SK-N-SH treated with all-trans-retinoic acid at 6 μM for 48 hours (cell line): ENCODE measurements around the gene POLR2E.

ENCODE experiments used
- ATAC-seq: fragments of 200-7000 bp; cut with Tn5 transposase; 3 replicates; pipeline ENCODE4 v1.9.1; 2020; ENCODE audit warnings: mild to moderate bottlenecking, moderate library complexity
- ARNTL ChIP-seq: fragments of 450-650 bp; formaldehyde crosslinking; IDR thresholded peaks from 2 replicates; pipeline ENCODE4 v1.5.0; 2020; ENCODE audit warnings: low read depth, mild to moderate bottlenecking, moderate library complexity, borderline replicate concordance
- BACH2 ChIP-seq: fragments of 250-450 bp; sonication (Bioruptor Pico); IDR thresholded peaks from 2 replicates; pipeline ENCODE4 v1.9.0; 2021; ENCODE audit warnings: mild to moderate bottlenecking, borderline replicate concordance
- CSDC2 ChIP-seq: fragments of 250-450 bp; sonication (Bioruptor Pico); IDR thresholded peaks from 2 replicates; pipeline ENCODE4 v1.5.0; 2020; ENCODE audit warnings: mild to moderate bottlenecking, moderate library complexity
- ESRRG ChIP-seq: fragments of 250-450 bp; sonication (Bioruptor Pico); IDR thresholded peaks from 2 replicates; pipeline ENCODE4 v1.6.1; 2021; ENCODE audit warnings: mild to moderate bottlenecking
- GLIS3 ChIP-seq: fragments of 250-450 bp; sonication (Bioruptor Pico); IDR thresholded peaks from 2 replicates; pipeline ENCODE4 v1.5.0; 2020; ENCODE audit warnings: mild to moderate bottlenecking, moderate library complexity
- ISL1 ChIP-seq: fragments of 250-450 bp; sonication (Bioruptor Pico); IDR thresholded peaks from 2 replicates; pipeline ENCODE4 v2.1.2; 2022; ENCODE audit warnings: mild to moderate bottlenecking, moderate library complexity
- OSR1 ChIP-seq: fragments of 250-450 bp; sonication (Bioruptor Pico); IDR thresholded peaks from 2 replicates; pipeline ENCODE4 v1.8.0; 2022; ENCODE audit warnings: moderate library complexity, mild to moderate bottlenecking, inconsistent platforms
- RARB ChIP-seq: fragments of 250-450 bp; sonication (Bioruptor Pico); IDR thresholded peaks from 2 replicates; pipeline ENCODE4 v1.8.0; 2021; ENCODE audit warnings: mild to moderate bottlenecking, moderate library complexity
- SNAI2 ChIP-seq: fragments of 250-450 bp; sonication (Bioruptor Pico); IDR thresholded peaks from 2 replicates; pipeline ENCODE4 v1.5.0; 2020; ENCODE audit warnings: mild to moderate bottlenecking, moderate library complexity
- TCF4 ChIP-seq: fragments of 250-450 bp; sonication (Bioruptor Pico); IDR thresholded peaks from 2 replicates; pipeline ENCODE4 v1.8.0; 2021; ENCODE audit warnings: mild to moderate bottlenecking, moderate library complexity, borderline replicate concordance
- TOX ChIP-seq: fragments of 250-450 bp; sonication (Bioruptor Pico); IDR thresholded peaks from 2 replicates; pipeline ENCODE4 v1.8.0; 2021; ENCODE audit warnings: mild to moderate bottlenecking, moderate library complexity, borderline replicate concordance
- ZC3H10 ChIP-seq: fragments of 250-450 bp; sonication (Bioruptor Pico); IDR thresholded peaks from 2 replicates; pipeline ENCODE4 v1.5.1; 2021; ENCODE audit warnings: mild to moderate bottlenecking, moderate library complexity
- ZFP3 ChIP-seq: fragments of 250-450 bp; sonication (Bioruptor Pico); IDR thresholded peaks from 2 replicates; pipeline ENCODE4 v1.5.0; 2020; ENCODE audit warnings: mild to moderate bottlenecking, moderate library complexity
- ZFP30 ChIP-seq: fragments of 450-650 bp; formaldehyde crosslinking; IDR thresholded peaks from 2 replicates; pipeline ENCODE4 v1.5.0; 2022; ENCODE audit warnings: mild to moderate bottlenecking, moderate library complexity
- ZNF565 ChIP-seq: fragments of 450-650 bp; formaldehyde crosslinking; conservative IDR thresholded peaks from 2 replicates; pipeline ENCODE4 v1.5.0; 2020; ENCODE audit warnings: low read depth, mild to moderate bottlenecking, moderate library complexity
- ZNF70 ChIP-seq: fragments of 450-650 bp; formaldehyde crosslinking; IDR thresholded peaks from 2 replicates; pipeline ENCODE4 v1.5.0; 2020; ENCODE audit warnings: mild to moderate bottlenecking, moderate library complexity
- ZNF8 ChIP-seq: fragments of 450-650 bp; formaldehyde crosslinking; IDR thresholded peaks from 2 replicates; pipeline ENCODE4 v1.5.0; 2020; ENCODE audit warnings: mild to moderate bottlenecking, moderate library complexity
- TF ChIP-seq, protein P1 (sequence below): fragments of 250-450 bp; sonication (Bioruptor Pico); IDR thresholded peaks from 2 replicates; pipeline ENCODE4 v1.5.0; 2020; ENCODE audit warnings: mild to moderate bottlenecking, moderate library complexity
- TF ChIP-seq, protein P2 (sequence below): fragments of 250-450 bp; sonication (Bioruptor Pico); IDR thresholded peaks from 2 replicates; pipeline ENCODE4 v1.8.0; 2021; ENCODE audit warnings: low read depth, mild to moderate bottlenecking, moderate library complexity, borderline replicate concordance
- TF ChIP-seq, protein P3 (sequence below): fragments of 250-450 bp; sonication (Bioruptor Pico); IDR thresholded peaks from 2 replicates; pipeline ENCODE4 v1.5.1; 2020; ENCODE audit warnings: low read depth, mild to moderate bottlenecking, moderate library complexity
- TF ChIP-seq, protein P4 (sequence below): fragments of 250-450 bp; sonication (Bioruptor Pico); IDR thresholded peaks from 2 replicates; pipeline ENCODE4 v1.5.1; 2021; ENCODE audit warnings: mild to moderate bottlenecking, moderate library complexity
- TF ChIP-seq, protein P5 (sequence below): fragments of 250-450 bp; sonication (Bioruptor Pico); IDR thresholded peaks from 2 replicates; pipeline ENCODE4 v1.8.0; 2020; ENCODE audit warnings: mild to moderate bottlenecking, moderate library complexity, borderline replicate concordance

POLR2E gene

DNA sequence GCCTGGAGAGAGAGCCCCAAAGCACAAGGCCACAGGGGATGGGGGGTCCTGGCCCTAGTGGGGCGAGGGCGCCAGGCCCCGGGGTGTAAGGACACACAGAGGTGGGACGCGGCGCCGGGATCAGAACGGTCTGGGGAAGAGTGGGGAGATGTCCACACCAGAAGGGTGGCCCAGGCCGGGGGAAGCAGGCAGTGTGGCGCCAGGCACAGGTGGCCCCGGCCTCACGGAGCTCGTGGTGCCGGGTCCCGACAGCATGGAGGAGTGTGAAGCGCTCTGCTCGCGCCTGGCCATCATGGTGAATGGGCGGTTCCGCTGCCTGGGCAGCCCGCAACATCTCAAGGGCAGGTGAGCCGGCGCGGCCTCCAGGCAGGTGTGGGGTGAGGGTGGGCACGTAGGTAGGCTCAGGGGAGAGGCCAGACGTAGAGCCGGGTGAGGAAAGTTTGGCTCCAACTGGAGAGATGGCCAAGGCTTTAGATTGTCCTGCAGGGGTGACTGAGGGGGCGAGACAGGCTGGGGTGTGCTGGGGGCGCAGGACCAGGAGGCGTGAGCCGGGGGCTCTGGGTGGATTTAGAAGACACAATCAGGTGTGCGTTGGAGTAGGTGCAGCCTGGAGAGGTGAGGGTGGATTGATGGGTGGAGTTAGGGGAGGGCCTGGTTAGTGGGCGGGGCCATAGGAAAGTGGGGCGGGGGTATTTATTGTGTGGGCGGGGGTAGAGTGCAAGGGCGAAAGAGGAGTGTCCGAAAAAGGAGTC lies 31.1 kb downstream of the POLR2E start:
- no peak for ATAC-seq

DNA sequence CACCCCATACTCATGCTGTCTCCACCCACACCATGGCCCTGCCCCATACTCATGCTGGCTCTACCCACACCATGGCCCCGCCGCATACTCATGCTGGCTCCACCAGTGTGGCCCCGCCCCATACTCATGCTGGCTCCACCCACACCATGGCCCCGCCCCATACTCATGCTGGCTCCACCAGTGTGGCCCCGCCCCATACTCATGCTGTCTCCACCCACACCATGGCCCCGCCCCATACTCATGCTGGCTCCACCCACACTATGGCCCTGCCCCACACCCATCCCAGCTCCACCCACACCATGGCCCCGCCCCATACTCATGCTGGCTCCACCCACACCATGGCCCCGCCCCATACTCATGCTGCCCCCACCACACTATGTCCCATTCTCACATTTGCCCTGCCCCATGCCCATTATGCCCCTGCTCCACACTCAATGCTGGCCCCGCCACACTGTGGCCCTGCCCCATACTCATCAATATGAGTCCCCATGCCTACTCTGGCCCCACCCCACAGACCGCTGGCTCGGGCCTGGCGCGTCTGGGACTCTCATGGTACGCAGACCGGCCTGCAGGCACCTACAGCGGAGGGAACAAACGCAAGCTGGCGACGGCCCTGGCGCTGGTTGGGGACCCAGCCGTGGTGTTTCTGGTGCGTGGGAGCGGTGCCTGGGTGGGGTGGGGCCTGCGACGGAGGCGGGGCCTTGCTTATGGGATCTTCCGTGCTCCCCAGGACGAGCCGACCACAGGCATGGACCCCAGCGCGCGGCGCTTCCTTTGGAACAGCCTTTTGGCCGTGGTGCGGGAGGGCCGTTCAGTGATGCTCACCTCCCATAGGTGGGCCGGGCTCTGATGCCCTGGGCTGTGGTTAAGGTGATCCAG lies 31.9 kb downstream of the POLR2E start:
- ATAC-seq: no peak
- TF ChIP-seq BACH2 (CRISPR knock-in tag) (no peak), ZNF565 (CRISPR knock-in tag) (no peak), ISL1 (CRISPR knock-in tag) (no peak), TCF4 (CRISPR knock-in tag) (no peak), CSDC2 (no peak), ZFP30 (CRISPR knock-in tag) (no peak), ARNTL (CRISPR knock-in tag) (no peak), SNAI2 (CRISPR knock-in tag) (no peak), OSR1 (CRISPR knock-in tag) (no peak), RARB (CRISPR knock-in tag) (no peak)
- TF ChIP-seq, protein P1, sequence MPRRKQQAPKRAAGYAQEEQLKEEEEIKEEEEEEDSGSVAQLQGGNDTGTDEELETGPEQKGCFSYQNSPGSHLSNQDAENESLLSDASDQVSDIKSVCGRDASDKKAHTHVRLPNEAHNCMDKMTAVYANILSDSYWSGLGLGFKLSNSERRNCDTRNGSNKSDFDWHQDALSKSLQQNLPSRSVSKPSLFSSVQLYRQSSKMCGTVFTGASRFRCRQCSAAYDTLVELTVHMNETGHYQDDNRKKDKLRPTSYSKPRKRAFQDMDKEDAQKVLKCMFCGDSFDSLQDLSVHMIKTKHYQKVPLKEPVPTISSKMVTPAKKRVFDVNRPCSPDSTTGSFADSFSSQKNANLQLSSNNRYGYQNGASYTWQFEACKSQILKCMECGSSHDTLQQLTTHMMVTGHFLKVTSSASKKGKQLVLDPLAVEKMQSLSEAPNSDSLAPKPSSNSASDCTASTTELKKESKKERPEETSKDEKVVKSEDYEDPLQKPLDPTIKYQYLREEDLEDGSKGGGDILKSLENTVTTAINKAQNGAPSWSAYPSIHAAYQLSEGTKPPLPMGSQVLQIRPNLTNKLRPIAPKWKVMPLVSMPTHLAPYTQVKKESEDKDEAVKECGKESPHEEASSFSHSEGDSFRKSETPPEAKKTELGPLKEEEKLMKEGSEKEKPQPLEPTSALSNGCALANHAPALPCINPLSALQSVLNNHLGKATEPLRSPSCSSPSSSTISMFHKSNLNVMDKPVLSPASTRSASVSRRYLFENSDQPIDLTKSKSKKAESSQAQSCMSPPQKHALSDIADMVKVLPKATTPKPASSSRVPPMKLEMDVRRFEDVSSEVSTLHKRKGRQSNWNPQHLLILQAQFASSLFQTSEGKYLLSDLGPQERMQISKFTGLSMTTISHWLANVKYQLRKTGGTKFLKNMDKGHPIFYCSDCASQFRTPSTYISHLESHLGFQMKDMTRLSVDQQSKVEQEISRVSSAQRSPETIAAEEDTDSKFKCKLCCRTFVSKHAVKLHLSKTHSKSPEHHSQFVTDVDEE (CRISPR knock-in tag): no peak
- TF ChIP-seq, protein P2, sequence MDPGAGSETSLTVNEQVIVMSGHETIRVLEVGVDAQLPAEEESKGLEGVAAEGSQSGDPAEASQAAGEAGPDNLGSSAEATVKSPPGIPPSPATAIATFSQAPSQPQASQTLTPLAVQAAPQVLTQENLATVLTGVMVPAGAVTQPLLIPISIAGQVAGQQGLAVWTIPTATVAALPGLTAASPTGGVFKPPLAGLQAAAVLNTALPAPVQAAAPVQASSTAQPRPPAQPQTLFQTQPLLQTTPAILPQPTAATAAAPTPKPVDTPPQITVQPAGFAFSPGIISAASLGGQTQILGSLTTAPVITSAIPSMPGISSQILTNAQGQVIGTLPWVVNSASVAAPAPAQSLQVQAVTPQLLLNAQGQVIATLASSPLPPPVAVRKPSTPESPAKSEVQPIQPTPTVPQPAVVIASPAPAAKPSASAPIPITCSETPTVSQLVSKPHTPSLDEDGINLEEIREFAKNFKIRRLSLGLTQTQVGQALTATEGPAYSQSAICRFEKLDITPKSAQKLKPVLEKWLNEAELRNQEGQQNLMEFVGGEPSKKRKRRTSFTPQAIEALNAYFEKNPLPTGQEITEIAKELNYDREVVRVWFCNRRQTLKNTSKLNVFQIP (CRISPR knock-in tag): no peak
- TF ChIP-seq, protein P3, sequence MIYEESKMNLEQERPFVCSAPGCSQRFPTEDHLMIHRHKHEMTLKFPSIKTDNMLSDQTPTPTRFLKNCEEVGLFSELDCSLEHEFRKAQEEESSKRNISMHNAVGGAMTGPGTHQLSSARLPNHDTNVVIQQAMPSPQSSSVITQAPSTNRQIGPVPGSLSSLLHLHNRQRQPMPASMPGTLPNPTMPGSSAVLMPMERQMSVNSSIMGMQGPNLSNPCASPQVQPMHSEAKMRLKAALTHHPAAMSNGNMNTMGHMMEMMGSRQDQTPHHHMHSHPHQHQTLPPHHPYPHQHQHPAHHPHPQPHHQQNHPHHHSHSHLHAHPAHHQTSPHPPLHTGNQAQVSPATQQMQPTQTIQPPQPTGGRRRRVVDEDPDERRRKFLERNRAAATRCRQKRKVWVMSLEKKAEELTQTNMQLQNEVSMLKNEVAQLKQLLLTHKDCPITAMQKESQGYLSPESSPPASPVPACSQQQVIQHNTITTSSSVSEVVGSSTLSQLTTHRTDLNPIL (CRISPR knock-in tag): no peak
- TF ChIP-seq, protein P4, sequence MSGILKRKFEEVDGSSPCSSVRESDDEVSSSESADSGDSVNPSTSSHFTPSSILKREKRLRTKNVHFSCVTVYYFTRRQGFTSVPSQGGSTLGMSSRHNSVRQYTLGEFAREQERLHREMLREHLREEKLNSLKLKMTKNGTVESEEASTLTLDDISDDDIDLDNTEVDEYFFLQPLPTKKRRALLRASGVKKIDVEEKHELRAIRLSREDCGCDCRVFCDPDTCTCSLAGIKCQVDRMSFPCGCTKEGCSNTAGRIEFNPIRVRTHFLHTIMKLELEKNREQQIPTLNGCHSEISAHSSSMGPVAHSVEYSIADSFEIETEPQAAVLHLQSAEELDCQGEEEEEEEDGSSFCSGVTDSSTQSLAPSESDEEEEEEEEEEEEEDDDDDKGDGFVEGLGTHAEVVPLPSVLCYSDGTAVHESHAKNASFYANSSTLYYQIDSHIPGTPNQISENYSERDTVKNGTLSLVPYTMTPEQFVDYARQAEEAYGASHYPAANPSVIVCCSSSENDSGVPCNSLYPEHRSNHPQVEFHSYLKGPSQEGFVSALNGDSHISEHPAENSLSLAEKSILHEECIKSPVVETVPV: no peak

More for the DNA sequence above, 31.1 kb downstream of the POLR2E start:
- TF ChIP-seq, protein P5, sequence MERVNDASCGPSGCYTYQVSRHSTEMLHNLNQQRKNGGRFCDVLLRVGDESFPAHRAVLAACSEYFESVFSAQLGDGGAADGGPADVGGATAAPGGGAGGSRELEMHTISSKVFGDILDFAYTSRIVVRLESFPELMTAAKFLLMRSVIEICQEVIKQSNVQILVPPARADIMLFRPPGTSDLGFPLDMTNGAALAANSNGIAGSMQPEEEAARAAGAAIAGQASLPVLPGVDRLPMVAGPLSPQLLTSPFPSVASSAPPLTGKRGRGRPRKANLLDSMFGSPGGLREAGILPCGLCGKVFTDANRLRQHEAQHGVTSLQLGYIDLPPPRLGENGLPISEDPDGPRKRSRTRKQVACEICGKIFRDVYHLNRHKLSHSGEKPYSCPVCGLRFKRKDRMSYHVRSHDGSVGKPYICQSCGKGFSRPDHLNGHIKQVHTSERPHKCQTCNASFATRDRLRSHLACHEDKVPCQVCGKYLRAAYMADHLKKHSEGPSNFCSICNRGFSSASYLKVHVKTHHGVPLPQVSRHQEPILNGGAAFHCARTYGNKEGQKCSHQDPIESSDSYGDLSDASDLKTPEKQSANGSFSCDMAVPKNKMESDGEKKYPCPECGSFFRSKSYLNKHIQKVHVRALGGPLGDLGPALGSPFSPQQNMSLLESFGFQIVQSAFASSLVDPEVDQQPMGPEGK: no peak
- TF ChIP-seq RARB (CRISPR knock-in tag) (no peak), ISL1 (CRISPR knock-in tag) (no peak), SNAI2 (CRISPR knock-in tag) (no peak), CSDC2 (no peak), ESRRG (no peak), ZNF70 (CRISPR knock-in tag) (no peak), ZC3H10 (CRISPR knock-in tag) (no peak), GLIS3 (CRISPR knock-in tag) (no peak), TCF4 (CRISPR knock-in tag) (no peak), TOX (CRISPR knock-in tag) (no peak), ZNF8 (no peak), BACH2 (CRISPR knock-in tag) (no peak), OSR1 (CRISPR knock-in tag) (no peak), ZFP3 (no peak)
- TF ChIP-seq, protein P3 (CRISPR knock-in tag): no peak
- TF ChIP-seq, protein P4: no peak
- TF ChIP-seq, protein P2 (CRISPR knock-in tag): no peak
